Left kidney (tissue), 2 donors: ENCODE data around the gene DDX25. TPM values are rescaled to one million over a fixed set of nuclear protein-coding genes. Genes with fewer than 3 reads are reported as not detected.

Experiments
- DNase-seq: peaks from one replicate; pipeline ENCODE4 v3.0.0-alpha.2; 2013
- polyA plus RNA-seq: library from polyadenylated mRNA; unstranded; fragments of 120-200 nt; gene quantifications from one replicate; pipeline ENCODE4 v1.2.1, GENCODE V29; 2013; ENCODE audit not compliant: insufficient read length

DDX25 gene
- polyA plus RNA-seq, 1 donor: 8.5 TPM

DNA sequence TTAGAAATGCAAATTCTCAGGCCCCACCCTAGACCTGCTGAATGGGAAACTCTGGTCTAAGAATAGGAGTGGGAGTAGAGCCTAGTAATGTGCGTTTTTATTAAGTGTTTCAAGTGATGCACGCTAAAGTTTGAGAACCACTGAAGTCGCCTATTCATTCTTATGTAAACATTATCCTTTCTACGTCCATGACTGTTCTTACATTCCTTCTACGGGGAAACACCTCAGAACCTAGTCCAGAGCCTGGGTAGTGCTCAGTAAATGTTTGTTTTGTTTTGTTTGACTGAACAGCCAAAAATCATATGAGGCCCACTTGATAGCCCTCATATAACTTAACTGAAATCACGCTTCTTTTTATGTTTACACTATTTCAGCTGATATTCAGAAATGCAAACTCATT lies 71.3 kb downstream of the DDX25 start:
- DNase-seq: no peak

DNA sequence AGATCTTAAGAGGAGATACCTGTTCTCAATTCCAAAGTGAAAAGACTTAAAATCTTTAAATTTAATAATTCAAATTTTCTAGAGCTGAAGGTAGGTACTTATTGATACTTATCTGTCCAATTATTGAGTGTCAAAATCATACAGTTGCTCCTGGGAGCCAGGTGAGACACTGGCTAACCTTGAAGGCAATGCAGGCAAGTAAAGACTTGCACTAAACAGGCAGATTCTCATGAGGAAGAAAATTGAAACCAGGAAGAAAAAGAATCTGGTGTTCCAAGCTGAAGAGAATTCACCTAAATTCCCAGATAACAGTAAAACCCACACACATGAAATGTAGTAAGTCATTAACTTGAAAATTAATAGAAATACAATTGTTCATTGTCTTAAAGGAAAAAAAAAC lies 71.8 kb downstream of the DDX25 start:
- no peak for DNase-seq

DNA sequence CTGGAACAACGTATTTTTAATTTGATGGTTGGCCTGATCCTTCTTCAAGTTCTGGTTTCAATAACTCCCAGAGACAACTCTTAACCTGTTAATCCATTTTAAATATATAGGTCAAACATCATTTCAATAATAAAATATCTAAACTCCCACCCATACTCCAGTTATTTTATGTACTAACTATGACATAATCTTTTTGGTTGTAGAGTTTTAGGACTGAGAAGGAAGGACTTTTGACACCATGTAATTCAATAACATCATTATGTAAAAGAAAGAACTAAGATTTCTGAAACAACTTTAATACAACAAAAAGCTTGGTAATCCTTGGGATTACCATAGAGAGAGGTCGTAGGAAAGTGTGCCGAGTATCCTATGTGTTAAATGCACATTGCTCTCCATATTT lies 73.0 kb downstream of the DDX25 start:
- no peak for DNase-seq

DNA sequence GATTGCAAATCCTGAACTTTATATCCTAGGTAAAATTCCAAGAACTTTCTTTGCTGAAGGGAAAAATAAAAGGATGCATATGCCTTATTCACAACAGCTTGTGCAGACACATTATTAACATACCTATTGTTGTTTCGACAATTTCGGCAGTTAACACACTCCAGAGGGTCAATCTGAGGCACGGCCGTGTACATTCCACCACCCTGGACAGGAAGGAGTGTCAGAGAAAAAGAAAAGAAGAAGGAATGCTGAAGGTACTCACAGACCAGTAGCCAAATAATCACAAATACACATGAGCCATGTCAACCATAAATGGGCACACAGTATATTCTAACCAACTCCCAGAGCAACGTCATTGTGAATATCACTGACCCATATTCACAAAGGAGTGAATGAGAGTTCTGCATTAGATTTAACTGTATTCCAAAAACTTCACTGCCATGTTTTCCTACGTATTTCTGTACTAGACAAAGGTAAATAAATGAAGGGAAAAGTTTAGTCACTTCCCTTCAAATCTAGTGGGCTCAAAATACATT lies 73.9 kb downstream of the DDX25 start:
- no peak for DNase-seq

Other genes starting within 250 kb of the DDX25 start
- 1.4 TPM for gene ACRV1, start 223.7 kb upstream of the DDX25 start, polyA plus RNA-seq
- 0.12 TPM for gene PATE1, start 158.2 kb upstream of the DDX25 start, polyA plus RNA-seq
- 0.25 TPM for gene PATE2, start 125.7 kb upstream of the DDX25 start, polyA plus RNA-seq
- gene PATE3, start 116.4 kb upstream of the DDX25 start, polyA plus RNA-seq: 0.10 TPM
- gene PATE4, start 71.2 kb upstream of the DDX25 start, polyA plus RNA-seq: 0.20 TPM
- 15.3 TPM for gene HYLS1, start 16.8 kb upstream of the DDX25 start, polyA plus RNA-seq
- 20.0 TPM for gene PUS3, start 1.3 kb upstream of the DDX25 start, polyA plus RNA-seq
- not detected for gene VSIG10L2, start 41.5 kb downstream of the DDX25 start, polyA plus RNA-seq
- gene CDON, start 158.4 kb downstream of the DDX25 start, polyA plus RNA-seq: 30.9 TPM